Ecto neural progenitor cell (in vitro differentiated cells): ENCODE results near the gene CIT.

Source experiments
- DNase-seq: peaks from one replicate; pipeline ENCODE4 v3.0.0-alpha.2; 2018; ENCODE audit warnings: low spot score

Gene CIT

DNA sequence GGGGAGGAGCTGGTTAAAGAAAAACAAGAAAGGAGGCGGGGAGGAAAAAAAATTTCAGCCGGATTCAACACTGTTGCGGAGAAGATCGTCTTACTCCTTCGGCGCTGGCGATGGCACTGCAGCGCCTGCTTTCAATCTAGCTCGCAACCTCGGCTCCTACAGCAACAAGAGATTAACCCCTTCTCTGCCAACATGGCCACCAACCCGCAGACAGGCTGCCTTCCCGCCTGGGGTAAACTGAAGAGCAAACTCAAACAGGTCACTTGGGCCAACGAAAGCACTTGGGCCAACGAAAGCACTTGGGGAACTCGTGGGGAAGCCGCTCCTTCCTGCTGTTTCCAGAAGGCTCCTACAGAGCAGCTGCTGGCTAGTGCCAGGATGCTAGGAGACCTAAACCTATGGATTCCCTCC is 73.7 kb downstream of the CIT start:
- peak; percentile 83 for DNase-seq

GRCh38 chr12:119802472-119802871 is 74.6 kb downstream of the CIT start:
- DNase-seq = no peak

DNA sequence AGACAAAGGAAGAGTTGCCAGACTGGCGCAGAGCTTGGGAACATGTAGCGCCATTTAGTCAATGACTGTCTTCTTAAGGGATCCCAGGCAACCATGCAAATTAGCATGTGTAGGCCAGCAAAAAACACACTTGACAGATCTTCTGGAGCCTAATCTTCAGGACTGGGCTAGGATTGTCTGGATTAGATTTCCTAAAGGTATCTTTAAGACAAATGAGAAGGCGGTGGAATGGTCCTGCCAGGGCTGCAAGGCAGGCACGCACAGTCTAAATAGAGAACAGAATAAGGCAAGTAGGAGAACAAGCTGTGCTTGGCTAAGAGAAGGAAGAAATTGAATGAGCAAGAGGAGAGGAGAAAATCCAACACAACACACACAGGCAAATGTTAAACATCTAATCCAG is 80.0 kb downstream of the CIT start:
- DNase-seq = no peak

DNA sequence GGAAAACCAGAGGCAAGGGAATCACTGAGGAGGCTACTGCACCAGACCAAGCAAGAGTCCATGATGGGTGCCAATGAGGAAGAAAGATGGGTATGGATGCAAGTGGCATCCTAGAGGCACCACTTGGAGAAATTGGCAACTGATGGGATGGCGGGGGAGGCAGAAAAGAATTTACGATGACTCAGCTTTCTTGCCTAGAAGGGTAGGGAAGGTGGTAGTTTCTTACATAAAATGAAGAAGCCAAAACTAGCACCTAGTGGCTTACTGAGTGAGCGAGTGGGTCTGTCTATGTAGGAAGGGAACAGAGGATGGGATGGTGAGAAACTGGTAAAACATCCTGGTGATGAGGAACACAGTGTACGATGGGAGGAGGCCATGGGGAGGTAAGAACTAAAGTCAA is 80.8 kb downstream of the CIT start:
- no peak for DNase-seq

DNA sequence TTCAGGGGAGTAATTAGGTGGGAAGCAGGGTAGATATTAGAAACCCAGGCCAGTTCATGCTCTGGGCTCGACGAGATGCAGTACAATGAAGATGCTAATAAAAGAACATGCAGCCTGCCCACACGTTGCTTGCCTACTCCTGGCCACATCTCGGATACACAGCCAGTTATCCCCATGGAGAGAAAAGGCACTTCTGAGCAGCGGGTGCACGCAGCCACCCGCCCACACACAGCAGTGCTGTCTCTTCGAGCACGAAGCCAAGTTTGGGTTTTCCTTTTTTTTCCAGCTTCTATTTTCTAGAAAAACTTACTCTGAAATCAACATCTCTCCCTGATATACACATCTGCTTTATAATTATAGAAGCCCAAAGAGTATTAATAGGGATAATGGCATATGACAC is 85.7 kb downstream of the CIT start:
- no peak for DNase-seq

- DNase-seq = no peak
Measured at GRCh38 chr12:119788786-119789185, 88.3 kb downstream of the CIT start.

DNA sequence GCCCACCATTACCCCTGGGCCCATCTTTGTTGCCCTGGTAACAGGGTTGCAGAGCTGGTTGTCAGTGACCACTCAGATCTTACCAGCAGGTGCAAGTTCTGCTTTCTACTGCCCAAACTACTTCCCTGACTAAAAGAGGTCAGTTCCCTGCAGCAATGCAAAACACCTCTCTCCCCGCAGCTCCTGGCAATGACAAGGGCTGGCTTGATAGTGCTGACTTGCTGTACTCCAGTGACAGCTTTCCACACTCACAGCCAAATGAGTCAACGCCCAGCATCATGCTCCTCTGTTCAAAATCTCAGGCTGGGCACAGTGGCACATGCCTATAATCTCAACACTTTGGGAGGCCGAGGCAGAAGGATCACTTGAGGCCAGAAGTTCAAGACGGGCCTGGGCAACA is 90.6 kb downstream of the CIT start:
- no peak for DNase-seq

DNA sequence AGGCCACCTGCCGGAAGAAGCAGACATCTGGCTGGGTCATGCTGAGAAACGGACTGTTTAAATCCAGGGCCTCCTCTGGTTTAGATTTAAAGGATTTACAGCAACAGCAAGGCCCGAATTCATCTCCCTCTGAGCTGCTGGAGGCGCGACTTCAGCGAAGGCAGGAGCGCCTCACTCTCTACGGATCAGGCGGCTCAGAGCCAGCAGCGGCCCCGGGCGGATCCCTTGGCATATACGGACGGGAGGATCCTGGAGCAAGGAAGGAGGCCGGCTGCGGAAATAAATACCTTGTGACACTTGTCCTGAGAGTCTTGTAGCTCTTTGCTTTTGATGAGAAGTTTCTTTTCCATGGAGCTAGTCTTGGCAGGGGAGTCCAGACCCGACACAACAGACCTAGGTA is 92.4 kb downstream of the CIT start:
- no peak for DNase-seq

GRCh38 chr12:119783787-119784186 is 93.3 kb downstream of the CIT start:
- no peak for DNase-seq

GRCh38 chr12:119781804-119782203 is 95.3 kb downstream of the CIT start:
- no peak for DNase-seq

DNA sequence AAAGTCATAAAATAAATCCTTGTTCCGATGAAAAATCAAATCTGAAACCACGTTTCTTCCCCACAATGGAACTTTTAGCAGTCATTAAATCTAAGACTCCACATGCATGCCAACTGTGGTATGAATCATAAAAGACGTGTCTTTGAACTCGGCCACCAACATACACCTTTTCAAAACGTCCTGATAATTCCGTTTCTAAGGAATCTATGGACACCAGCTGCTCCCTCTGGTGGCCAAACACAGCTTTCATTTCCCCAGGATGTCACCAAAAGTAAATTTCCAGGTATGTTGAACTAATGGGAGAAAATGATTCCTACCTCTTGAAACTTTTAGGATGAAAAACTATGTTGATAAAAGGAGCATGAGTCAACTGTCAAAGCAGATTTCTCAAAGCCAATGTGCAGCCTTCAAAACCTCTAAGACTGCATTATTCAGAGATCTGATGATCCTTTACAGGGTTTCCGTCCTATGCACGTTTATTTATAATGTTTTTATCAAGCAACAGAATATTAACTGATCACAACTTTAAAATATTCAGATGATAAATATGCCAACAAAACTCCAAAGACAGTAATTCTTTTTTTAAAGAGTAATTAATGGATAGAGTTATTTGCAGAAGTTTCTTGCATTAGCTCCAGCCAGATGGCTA is 96.2 kb downstream of the CIT start:
- no peak for DNase-seq

GRCh38 chr12:119775246-119775895 is 101.7 kb downstream of the CIT start:
- no peak for DNase-seq

DNA sequence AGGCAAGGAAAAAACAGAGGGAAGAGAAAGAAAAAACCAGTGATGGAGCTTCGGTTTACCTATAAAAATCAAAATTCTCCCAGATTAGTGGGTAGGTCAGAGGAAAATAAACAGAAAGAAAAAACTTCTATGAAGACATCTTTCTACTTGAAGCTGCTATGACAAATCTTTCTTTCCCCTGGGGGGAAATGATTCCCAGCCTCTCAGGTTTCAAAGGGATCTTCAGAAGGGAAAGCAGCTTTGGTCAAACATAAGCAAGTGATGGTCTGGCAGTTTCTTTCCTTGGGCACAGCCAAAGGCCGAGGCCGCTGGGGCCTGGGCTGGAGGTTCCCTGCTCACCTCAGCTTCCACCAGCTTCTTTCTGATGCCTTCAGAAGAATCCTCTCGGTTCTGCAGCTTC is 104.7 kb downstream of the CIT start:
- DNase-seq = no peak

DNA sequence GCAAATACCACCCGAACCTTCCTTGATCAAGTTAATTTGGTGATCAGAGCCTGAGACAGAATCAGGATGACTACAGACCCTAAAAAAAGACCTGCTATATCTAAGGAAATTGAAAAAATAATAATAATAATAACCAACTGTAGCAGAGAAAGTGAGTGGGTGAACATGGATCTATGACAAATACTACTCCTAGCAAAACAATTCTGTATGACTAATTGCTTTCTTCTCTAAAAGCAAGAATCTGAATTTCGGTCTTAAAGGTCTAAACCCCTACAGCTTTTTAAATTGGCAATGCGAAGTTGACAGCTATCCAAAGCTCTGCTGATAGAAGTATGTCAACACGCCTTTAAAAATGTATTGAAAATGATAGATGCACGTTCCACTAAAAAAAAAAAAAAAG is 107.0 kb downstream of the CIT start:
- no peak for DNase-seq

GRCh38 chr12:119762619-119763018 is 114.5 kb downstream of the CIT start:
- DNase-seq = no peak

- no peak for DNase-seq
Measured at GRCh38 chr12:119758722-119759121, 118.4 kb downstream of the CIT start.

DNA sequence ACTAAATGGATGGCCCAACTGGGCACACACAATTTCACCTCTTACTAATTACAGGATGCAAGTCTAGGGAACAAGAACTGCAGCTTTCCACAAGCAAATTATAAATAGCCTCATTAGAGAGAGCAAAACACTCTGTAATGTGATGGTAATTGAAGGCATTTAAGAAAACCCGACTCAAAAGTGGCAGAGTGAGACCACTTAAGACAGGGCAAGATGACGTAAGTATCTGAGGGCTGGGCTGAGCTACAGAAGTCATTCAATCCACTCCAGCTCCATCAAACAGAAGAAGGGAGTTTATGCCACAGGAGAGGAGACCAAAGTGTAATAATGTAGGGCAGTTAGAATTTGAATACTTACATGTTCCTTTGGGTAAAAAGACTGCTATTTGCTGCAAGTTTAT is 118.9 kb downstream of the CIT start:
- DNase-seq = no peak

DNA sequence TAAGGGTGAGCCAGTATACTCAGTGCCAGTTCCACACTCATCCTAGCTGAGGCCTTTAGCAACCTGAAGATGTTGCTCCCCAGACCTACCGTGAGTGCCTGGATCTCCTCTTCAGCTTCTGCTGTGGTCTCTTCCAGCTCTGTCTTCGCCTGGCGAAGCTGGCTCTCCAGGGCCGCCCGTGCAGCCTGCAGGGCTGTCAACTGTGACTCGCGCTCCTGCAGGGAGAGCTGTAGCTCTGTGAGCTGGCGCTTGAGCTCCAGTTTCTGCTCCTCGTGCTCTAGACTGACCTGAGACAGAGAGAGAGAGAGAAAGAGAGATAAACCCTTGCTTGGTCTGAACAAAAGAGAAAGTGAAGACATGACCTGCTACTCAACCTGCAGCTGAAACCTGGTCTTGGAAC is 125.2 kb downstream of the CIT start:
- no peak for DNase-seq

- DNase-seq = no peak
Measured at GRCh38 chr12:119749666-119750065, 127.5 kb downstream of the CIT start.

GRCh38 chr12:119748497-119748896 is 128.6 kb downstream of the CIT start:
- DNase-seq = no peak

GRCh38 chr12:119746169-119746568 is 131.0 kb downstream of the CIT start:
- no peak for DNase-seq

GRCh38 chr12:119744900-119745606 is 132.1 kb downstream of the CIT start:
- no peak for DNase-seq

DNA sequence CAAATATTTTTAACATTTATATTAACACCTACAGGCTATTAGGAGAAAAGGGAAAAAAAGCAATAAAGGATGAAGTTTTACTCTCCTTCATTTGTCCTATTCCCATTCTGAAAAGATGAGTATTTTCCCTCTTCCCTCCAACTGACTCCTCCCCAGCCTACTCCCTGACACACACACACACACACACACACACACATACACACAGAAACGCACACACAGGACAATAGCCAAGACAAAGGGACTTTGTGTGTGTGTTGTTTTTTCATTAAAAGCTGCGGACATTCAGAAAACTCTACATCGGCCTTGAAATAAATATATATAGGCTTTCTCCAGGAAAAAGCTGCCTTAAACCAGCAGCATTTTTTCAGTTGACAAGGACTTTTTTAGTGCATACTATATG is 134.4 kb downstream of the CIT start:
- no peak for DNase-seq

DNA sequence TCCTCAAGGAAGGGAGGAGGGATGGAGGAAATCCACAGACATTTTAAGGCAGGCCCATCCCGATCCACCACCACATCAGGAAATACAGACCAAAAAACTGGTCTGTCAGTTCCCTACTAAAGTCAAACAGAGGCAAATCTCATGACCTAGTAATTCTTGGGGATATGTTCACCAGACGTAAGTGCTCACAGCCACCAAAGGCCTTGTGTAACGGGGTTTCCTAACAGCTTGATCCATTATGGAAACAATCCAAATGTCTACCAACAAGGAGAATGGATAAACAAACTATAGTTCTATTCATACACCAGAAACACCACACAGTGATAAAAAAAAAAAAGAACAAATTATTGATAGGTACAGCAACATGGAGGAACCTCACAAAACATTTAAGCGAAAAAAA is 136.3 kb downstream of the CIT start:
- DNase-seq = no peak
